ENCODE data around the gene MSANTD1.

DNA sequence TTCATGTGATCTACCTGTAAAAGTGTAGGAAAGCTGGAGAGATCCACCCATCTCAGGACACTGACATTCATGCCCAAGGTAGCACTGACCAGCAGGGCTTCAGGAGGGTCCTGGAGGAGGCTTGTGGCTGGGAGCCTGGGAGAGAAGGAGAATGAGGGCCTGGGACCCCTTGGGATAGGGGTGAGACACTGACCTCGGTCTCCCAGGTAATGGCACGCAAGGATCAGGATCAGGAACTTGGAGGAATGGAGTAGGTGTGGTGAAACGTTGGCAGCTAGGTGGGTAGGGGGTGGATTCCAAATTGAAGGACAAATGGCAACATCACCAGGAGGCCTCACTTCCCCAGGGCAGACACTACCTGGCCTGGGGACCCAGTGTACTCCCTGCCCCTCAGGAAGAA, 31.5 kb downstream of the MSANTD1 start:
- TF ChIP-seq JUND (IDR thresholded peaks at IDR 0.05; ENCODE audit: low read length) = no peak
- no peak for TF ChIP-seq KDM5A (IDR thresholded peaks at IDR 0.05; ENCODE audit: low read length)
- no peak for TF ChIP-seq EZH2 (IDR thresholded peaks at IDR 0.05; ENCODE audit: low read depth, low read length, severe bottlenecking)

Measured in H1 (cell line).